H1 (cell line): Measurements from ENCODE around the gene DIPK2B.

Experiments
- JUND ChIP-seq: IDR thresholded peaks from 2 replicates; pipeline ENCODE4 v1.6.1; 2011; ENCODE audit warnings: mild to moderate bottlenecking, improper control_type of control experiment, low read length
- POLR2A ChIP-seq, 2 experiments: IDR thresholded peaks; 1 replicate in 1 of 2; 2 replicates in 1 of 2; pipeline ENCODE4 v1.6.1; 2011; ENCODE audit warnings: low read depth in 2 of 2, low read length in 2 of 2, mild to moderate bottlenecking in 2 of 2; ENCODE audit errors: control extremely low read depth in 1 of 2
- RAD21 ChIP-seq, 2 experiments: IDR thresholded peaks in 1 of 2; conservative IDR thresholded peaks in 1 of 2; 2 replicates each; pipeline ENCODE4 v1.6.1; 2011; ENCODE audit warnings: low read depth in 2 of 2, low read length in 2 of 2, improper control_type of control experiment in 1 of 2, inconsistent platforms in 1 of 2, mild to moderate bottlenecking in 1 of 2, moderate library complexity in 1 of 2
- RFX5 ChIP-seq: IDR thresholded peaks from 2 replicates; pipeline ENCODE4 v1.6.1; 2011; ENCODE audit warnings: low read depth, low read length, improper control_type of control experiment, borderline replicate concordance
- RXRA ChIP-seq: IDR thresholded peaks from 2 replicates; pipeline ENCODE4 v1.6.1; 2011; ENCODE audit warnings: low read depth, mild to moderate bottlenecking, low read length, moderate library complexity; ENCODE audit not compliant: insufficient read depth
- SIRT6 ChIP-seq: IDR thresholded peaks from one replicate; pipeline ENCODE4 v1.7.1; 2012; ENCODE audit warnings: low read length, inconsistent platforms
- TAF1 ChIP-seq: IDR thresholded peaks from 2 replicates; pipeline ENCODE4 v1.6.1; 2011; ENCODE audit warnings: mild to moderate bottlenecking, low read depth, low read length
- ZNF274 ChIP-seq: IDR thresholded peaks from 2 replicates; pipeline ENCODE4 v1.7.0; 2012; ENCODE audit warnings: low read length, borderline replicate concordance; ENCODE audit errors: extremely low read depth
- TF ChIP-seq, protein P1 (sequence below), 3 experiments: IDR thresholded peaks; 1 replicate in 2 of 3; 2 replicates in 1 of 3; pipeline versions ENCODE4 v1.5.1 to v1.6.1; 2011; ENCODE audit warnings: low read length in 3 of 3, mild to moderate bottlenecking in 3 of 3, inconsistent platforms in 2 of 3, low read depth in 1 of 3, moderate library complexity in 1 of 3; ENCODE audit not compliant: insufficient read depth in 1 of 3; ENCODE audit errors: control extremely low read depth in 1 of 3

DNA sequence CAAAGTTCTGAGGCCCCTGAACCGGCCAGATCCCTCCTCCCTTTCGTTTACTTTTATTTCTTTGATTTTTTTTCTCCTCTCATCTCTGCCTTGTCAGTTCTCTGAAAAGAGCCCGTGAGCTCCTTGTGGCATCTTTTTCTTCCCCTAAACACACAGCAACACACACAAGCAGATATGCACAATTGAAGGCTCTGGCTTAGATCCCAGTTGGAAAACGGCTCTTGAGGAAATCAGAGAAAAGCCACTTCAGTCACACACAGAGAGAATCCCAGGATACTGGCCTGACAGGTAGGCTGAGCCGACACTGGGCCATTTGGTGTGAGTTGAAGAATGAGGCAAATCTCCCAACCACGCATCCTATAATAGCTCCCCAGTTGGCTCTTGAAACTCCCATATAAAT lies 12.9 kb downstream of the DIPK2B start:
- TF ChIP-seq RXRA (no peak), ZNF274 (no peak), POLR2A (IDR thresholded peaks at IDR 0.05; ENCODE audit: control extremely low read depth in 1 of 2, low read depth in 2 of 2, low read length in 2 of 2) (no peak), TAF1 (no peak), RFX5 (no peak), SIRT6 (no peak), RAD21 (IDR thresholded peaks at IDR 0.05 in 1 of 2, conservative IDR thresholded peaks at IDR 0.05 in 1 of 2; ENCODE audit: low read depth in 2 of 2, low read length in 2 of 2) (no peak), JUND (no peak)
- TF ChIP-seq, protein P1, sequence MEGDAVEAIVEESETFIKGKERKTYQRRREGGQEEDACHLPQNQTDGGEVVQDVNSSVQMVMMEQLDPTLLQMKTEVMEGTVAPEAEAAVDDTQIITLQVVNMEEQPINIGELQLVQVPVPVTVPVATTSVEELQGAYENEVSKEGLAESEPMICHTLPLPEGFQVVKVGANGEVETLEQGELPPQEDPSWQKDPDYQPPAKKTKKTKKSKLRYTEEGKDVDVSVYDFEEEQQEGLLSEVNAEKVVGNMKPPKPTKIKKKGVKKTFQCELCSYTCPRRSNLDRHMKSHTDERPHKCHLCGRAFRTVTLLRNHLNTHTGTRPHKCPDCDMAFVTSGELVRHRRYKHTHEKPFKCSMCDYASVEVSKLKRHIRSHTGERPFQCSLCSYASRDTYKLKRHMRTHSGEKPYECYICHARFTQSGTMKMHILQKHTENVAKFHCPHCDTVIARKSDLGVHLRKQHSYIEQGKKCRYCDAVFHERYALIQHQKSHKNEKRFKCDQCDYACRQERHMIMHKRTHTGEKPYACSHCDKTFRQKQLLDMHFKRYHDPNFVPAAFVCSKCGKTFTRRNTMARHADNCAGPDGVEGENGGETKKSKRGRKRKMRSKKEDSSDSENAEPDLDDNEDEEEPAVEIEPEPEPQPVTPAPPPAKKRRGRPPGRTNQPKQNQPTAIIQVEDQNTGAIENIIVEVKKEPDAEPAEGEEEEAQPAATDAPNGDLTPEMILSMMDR (IDR thresholded peaks at IDR 0.05; ENCODE audit: control extremely low read depth in 1 of 3, insufficient read depth in 1 of 3, low read depth in 1 of 3, low read length in 3 of 3): no peak
